NT2/D1 (cell line): ENCODE data around the gene DPP6.

Experiments
- YY1 ChIP-seq: IDR thresholded peaks from 2 replicates; pipeline ENCODE4 v1.6.1; 2011; ENCODE audit not compliant: insufficient read length, insufficient read depth
- ZNF274 ChIP-seq: IDR thresholded peaks from 2 replicates; pipeline ENCODE4 v1.6.1; 2011; ENCODE audit warnings: mild to moderate bottlenecking, low read depth, low read length

DNA sequence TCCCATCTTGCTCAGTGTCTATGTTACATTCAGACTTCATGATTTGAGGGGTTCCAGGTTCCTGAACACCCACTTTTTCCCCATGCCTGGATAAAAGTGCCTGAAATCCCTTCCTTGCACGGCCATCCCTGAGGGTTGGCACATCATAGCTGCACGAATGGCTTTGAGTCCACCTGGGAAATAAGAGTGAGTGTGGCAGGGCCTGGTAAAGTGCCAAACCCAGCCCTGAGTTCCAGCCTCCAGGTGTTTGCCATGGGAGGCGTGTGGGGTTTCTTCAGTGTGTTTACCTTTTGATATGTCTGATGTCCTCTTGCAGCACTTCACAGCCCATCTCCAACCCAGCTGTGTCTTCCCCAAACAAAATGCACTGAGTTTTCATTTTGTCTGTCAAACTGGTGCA, 805.0 kb downstream of the DPP6 start:
- no peak for TF ChIP-seq ZNF274
- TF ChIP-seq YY1 = no peak
